GM18951 (cell line): Measurements from ENCODE around the gene KDM4C.
"Not testable (repeated sequence)": the region's sequence is repeated elsewhere in the genome, so short reads cannot be mapped to it uniquely, and the experiment has no call there.

Experiments
- POLR2A ChIP-seq: IDR thresholded peaks from 4 replicates; pipeline ENCODE4 v1.6.1; 2011; ENCODE audit warnings: mild to moderate bottlenecking; ENCODE audit not compliant: insufficient read length, insufficient read depth; ENCODE audit errors: extremely low read depth
- in situ Hi-C: fragments of 300-500 bp; cut with MboI; formaldehyde crosslinking; loops from one replicate; pipeline ENCODE4 v1.12.0; 2022; ENCODE audit warnings: low sequenced_read_pairs, mixed read lengths, inconsistent platforms; ENCODE audit not compliant: unreplicated experiment

Gene KDM4C

DNA sequence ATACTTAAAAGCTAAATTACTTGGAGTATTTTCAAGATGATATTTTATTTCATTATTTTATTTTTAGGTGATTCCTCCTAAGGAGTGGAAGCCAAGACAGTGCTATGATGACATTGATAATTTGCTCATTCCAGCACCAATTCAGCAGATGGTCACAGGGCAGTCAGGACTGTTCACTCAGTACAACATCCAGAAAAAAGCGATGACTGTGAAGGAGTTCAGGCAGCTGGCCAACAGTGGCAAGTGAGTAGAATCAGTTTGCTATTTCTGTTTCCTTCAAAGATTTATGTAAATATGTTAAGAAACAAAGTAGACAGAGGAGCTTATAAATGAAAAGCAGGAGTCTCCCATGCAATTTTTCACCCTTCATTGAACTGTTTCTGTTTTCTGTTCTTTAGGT lies 47.8 kb downstream of the KDM4C start:
- in situ Hi-C loops = no loop called here
- no peak for TF ChIP-seq POLR2A

DNA sequence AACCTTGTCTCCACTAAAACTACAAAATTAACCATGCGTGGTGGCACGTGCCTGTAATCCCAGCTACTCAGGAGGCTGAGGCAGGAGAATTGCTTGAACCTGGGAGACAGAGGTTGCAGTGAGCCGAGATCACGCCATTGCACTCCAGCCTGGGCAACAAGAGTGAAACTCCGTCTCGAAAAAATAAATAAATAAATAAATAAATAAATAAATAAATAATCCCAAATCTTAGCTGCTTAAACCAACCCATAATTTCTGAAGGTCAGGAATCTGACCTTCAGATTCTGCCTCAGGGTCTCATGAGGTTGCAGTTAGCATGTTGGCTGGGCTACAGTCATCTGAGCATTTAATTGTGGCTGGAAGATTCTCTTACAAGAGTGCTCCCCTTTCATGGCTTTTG lies 48.5 kb downstream of the KDM4C start:
- in situ Hi-C loops = not testable (repeated sequence)

DNA sequence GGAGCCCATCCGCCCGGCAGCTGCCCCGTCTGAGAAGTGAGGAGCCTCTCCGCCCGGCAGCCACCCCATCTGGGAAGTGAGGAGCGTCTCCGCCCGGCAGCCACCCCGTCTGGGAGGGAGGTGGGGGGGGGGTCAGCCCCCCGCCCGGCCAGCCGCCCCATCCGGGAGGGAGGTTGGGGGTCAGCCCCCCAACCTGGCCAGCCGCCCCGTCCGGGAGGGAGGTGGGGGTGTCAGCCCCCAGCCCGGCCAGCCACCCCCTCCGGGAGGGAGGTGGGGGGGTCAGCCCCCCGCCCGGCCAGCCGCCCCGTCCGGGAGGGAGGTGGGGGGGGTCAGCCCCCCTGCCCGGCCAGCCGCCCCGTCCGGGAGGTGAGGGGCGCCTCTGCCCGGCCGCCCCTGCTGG lies 49.9 kb downstream of the KDM4C start:
- in situ Hi-C loops = not testable (repeated sequence)

DNA sequence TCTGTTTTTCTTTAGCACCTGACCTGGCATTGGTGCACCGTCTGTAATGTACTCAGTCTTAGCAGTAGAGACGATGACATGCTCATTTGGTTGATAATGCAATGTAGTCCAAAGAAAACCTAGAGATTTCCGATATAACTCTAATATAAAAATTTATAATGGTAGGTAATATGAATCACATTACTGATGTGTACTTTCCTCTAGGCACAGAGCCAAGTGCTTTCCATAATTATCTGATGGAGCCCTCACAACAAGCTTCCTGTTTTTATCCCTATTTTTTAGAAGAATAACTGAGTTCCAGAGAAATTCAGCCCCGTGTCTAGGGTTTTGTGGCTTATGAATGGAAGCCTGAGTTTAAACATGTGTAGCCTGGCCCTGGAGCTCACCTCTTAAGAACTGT lies 53.7 kb downstream of the KDM4C start:
- no peak for TF ChIP-seq POLR2A
- in situ Hi-C loops = no loop called here

DNA sequence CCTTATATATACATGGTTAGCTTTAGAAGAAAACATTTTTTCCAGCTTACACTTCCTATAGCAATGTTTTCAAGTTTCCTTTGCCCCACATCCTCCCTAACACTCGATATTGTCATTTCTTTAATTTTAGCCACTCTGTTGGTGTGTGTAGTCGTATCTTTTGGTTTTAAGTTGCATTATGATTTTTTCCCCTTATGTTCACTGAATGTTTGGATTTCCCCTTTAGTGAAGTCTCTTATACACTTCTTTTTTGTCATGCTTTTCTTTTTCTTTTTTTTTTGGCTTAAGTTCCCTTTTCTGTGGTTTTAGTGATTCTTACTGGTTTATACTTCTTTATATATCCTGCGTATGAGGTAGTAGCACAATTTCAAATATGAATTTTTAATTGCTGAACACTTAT lies 58.8 kb downstream of the KDM4C start:
- no peak for TF ChIP-seq POLR2A
- in situ Hi-C loops = no loop called here

DNA sequence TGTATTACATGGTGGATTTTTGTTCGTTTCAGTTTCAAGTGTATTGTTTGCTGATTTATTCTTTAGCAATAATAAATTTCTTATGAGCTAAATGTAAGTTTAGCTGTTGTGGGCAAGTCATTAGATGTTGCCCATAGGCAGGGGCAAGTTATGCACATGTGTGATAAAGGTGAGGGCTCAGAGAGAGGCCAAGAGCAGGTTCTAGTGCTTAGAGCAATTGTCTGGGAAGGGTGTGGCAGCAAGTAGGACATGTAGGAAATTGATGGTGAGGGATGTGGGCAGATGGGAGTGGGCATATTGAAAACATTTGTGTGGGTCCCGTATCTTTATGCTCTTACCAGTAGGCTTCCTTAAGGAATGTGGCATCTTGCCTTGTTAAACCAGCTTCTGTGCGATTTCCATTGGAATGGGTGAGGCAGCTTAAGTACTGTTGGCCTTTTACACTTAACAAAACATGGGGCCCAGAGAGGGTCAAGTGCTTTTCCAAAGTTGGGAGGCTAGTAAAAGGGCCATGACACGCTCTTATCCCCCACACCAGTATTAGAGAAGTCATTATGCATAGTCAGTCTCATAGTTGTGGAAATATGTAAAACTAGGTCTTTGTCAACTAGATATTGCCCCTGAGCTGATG lies 60.6 kb downstream of the KDM4C start:
- TF ChIP-seq POLR2A = no peak
- in situ Hi-C loops = no loop called here

DNA sequence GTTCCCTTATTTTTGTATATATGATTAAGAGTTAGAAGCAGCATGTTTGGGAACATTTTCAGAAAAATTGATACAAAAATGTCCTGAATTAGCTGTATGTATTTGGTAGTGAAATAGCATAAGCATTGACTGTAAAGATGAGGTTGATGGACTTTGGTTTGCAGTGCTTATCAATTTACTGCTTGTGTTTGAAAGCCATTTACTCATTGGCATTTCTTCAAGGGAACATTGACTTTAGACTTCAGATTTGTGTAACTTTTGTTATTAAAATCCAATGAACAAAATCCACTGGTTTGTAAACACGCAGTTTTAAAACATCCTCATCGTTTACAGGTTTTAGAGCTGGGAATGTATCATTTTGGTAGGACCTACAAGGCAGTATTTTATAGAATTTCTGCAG lies 61.3 kb downstream of the KDM4C start:
- in situ Hi-C loops = no loop called here
- TF ChIP-seq POLR2A = no peak

DNA sequence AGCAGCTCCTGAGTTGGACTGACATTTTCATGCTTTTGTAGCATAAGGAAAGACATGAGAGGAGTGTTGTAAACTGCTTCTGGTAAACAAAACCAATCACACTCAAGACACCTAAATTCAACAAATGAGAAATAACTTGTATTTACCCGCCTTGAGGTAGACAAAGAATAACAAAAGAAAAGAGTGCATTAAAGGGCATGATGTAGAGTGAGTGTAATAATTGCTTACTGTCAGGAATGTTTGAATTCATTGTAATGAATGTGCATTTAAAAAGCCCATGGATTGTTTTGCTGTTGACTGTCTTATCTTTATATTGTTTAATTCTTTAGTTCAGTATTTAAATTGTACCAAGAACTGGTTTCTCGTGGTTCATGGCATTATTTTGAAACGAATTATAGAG lies 61.8 kb downstream of the KDM4C start:
- in situ Hi-C loops = no loop called here
- no peak for TF ChIP-seq POLR2A

DNA sequence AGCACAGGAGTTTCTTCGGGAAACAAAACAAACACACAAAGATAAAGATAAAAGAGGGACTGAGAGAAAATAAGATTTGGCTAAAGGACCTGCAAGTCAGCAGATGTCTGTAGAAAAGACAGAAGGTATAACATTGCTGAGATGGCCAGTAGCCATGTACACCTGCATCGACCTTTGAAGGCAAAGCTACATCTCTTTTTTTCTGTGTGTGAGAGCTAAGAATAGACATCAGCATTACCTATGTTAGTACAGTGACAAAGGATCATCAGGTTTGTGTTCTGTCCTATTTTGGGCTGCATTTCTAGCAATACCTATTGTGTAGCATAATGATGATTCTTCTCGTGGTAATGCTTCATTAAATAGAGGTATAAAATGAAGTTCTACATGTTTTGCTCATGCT lies 64.9 kb downstream of the KDM4C start:
- in situ Hi-C loops = no loop called here
- TF ChIP-seq POLR2A = no peak

DNA sequence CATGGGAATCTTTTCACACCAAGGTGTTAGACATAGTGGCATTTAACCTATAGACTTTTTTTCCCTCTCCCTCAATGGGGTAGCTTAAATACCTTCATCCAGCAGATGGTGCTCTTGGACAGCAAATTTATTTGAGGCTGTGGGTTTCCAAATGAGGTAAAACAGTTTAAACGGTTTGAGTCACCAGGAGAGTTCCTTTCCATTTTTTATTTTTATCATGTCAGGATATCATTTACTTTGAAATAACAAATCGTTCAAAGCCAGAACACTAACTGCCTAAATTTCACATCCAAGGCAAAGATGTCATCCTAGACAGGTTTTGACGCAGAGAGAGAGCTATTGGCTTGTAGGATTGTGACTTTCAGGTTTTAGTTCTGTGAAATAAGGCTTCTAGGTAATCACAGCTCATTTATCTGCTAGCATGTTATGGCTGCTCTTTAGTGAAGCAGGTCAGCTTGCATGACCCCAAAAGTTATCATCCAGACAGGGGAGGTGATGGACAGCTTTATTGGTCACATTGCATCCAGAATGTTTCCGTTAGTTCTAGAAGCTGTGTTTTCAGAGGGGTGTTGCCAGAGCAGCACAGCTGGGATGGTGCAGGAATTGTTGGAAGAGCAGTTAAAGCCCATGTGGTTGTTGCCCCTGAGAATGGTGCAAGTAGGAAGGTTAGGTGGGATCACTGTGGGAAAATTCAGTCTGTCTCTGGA lies 69.8 kb downstream of the KDM4C start:
- TF ChIP-seq POLR2A = no peak
- in situ Hi-C loops = no loop called here

DNA sequence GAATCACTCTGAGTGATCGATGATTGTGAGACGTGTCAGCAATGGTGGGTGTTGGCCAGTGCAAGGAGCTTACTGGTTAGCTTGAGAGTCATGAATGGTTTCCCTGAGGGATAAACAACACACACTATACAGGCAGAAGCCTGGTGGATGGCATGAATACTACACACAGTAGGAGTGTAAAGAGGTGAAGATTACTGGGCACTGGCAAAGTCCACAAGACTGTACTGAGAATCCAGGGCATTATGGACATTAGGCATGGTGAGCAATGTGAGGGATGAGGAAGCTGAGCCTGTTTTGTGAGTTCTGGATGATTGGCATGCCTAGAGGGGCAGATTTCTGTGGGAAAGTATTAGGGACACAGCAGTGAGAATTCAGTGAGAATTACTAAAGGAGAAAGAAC lies 71.3 kb downstream of the KDM4C start:
- in situ Hi-C loops = no loop called here
- TF ChIP-seq POLR2A = no peak

DNA sequence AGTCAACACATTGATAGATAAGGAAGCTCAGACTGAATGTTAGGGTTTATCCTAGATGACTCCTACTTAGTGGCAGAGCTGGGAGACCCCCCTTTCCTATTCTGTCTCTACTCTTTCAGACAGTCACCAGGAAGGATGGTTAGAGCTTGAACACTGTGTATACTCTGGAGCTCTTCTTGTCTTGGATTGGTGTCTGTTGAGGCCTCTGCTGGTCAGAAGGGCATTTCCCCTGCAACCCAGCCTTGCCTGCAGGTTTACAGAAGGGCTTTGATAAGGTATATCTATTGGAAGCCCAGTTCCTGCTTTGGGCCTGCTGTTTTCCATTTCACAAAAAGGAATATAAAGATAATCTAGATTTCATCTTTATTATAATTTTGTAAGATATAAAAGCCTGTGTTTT lies 71.8 kb downstream of the KDM4C start:
- no peak for TF ChIP-seq POLR2A
- in situ Hi-C loops = no loop called here

DNA sequence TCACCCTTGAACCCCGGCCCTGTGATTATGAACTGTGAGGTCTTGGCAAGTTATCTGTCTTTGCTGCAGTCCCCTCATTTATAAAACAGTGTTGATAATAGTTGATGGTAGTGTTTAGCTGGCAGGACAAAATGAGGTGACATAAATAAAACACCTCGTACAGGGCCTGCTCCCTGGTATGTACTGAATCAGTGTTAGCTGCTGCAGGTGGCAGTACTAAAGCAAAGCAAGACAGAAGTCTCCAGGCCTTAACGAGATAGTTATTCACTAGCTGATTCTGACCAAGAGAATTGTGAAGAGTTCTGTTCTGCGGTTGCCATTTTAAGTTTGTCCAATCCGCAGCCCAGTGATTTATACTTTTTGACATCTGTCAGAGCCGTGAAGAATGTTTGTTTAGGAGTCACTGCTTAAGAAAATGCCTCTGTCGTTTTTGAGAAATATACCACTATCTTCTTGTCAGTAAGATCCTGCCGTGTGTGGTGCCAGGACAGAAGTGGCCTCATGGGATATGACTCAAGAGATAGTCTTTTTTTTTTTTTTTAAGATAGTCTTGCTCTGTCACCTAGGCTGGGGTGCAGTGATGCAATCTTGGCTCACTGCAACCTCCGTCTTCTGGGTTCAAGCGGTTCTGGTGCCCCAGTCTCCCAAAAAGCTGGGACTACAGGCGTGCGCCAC lies 75.9 kb downstream of the KDM4C start:
- TF ChIP-seq POLR2A = no peak
- in situ Hi-C loops = no loop called here

DNA sequence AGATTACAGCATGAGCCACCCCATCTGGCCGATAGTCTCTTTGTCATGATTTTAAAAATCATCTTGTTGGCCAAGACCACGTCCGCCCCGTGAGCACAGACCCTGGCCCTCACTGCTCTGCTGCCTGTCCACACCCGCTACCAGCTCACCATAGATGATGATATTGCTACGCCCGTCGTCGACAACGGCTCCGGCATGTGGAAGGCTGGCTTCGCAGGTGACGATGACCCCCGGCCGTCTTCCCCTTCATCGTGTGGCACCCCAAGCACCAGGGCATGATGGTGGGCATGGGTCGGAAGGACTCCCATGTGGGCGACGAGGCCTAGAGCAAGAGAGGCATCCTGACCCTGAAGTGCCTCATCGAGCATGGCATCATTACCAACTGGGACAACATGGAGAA lies 76.5 kb downstream of the KDM4C start:
- in situ Hi-C loops = no loop called here
- TF ChIP-seq POLR2A = no peak
